HepG2 (cell line): Measurements from ENCODE around the gene TENM3. TPM values are rescaled to one million over a fixed set of nuclear protein-coding genes. Genes with fewer than 3 reads are reported as not detected.

Experiments used
- ATAC-seq: fragments of 200-7000 bp; cut with Tn5 transposase; 3 replicates; pipeline ENCODE4 v1.9.1; 2020; ENCODE audit warnings: mild to moderate bottlenecking, moderate library complexity
- BruUV-seq: library from RNA; stranded (reverse); fragments of 400-500 nt; replicated peaks from 2 replicates; lab custom pipeline; 2021; lab: Mats Ljungman, UMichigan
- CTCF ChIA-PET: fragments of 300-600 bp; formaldehyde crosslinking; extraction: SDS; loops from one replicate; lab custom pipeline; 2021; ENCODE audit warnings: low total read pairs, inconsistent platforms, low intra/inter-chr PET ratio; lab: Yijun Ruan, JAX
- POLR2A ChIA-PET: fragments of 350-600 bp; sonication (Branson Sonifier 250); formaldehyde crosslinking; loops from one replicate; lab custom pipeline; 2020; ENCODE audit warnings: antibody characterized with exemption, inconsistent platforms; lab: Yijun Ruan, JAX
- DNase-seq: peaks from one replicate; pipeline ENCODE4 v3.0.0-alpha.2; 2015; ENCODE audit warnings: low spot score
- FAIRE-seq: peaks from 3 replicates; lab custom pipeline; 2011; peaks lifted over from hg19 to GRCh38; lab: Jason Lieb, UNC
- H2AFZ ChIP-seq: one replicate; pipeline ENCODE4 v1.6.1; 2011; ENCODE audit warnings: low read length, inconsistent platforms
- H3K27ac ChIP-seq: fragments of 300-600 bp; 3 replicates; pipeline ENCODE4 v1.8.0; 2011; ENCODE audit warnings: mixed run types, mild to moderate bottlenecking, mixed read lengths, low read length, inconsistent platforms; ENCODE audit not compliant: insufficient read depth; ENCODE audit errors: extremely low read length
- H3K27me3 ChIP-seq, 2 experiments: fragments of 200-600 bp in 1 of 2; 2 replicates in 1 of 2; 3 replicates in 1 of 2; pipeline versions ENCODE4 v1.6.0 to v1.8.0; 2011; ENCODE audit warnings: low read length in 2 of 2, mild to moderate bottlenecking in 2 of 2, moderate library complexity in 2 of 2, inconsistent platforms in 1 of 2; ENCODE audit not compliant: insufficient read depth in 2 of 2, control insufficient read depth in 1 of 2
- H3K36me3 ChIP-seq, 2 experiments: fragments of 200-600 bp in 1 of 2; replicated peaks in 1 of 2; 2 replicates in 1 of 2; 3 replicates in 1 of 2; pipeline versions ENCODE4 v1.5.1 to v1.8.0; 2011; ENCODE audit warnings: low read length in 2 of 2, inconsistent platforms in 1 of 2; ENCODE audit not compliant: insufficient read depth in 2 of 2, control insufficient read depth in 1 of 2
- H3K4me1 ChIP-seq: 2 replicates; pipeline ENCODE4 v1.5.1; 2012; ENCODE audit warnings: low read length, inconsistent platforms; ENCODE audit not compliant: insufficient read depth
- H3K4me2 ChIP-seq: 2 replicates; pipeline ENCODE4 v1.6.0; 2011; ENCODE audit warnings: low read depth, low read length, inconsistent platforms
- H3K4me3 ChIP-seq, 3 experiments: fragments of 200-600 bp in 1 of 3; sonication (generic), shearing (Covaris generic) in 1 of 3; replicated peaks in 1 of 3; 2 replicates each; pipeline ENCODE4 v1.5.1; 2011 to 2016; ENCODE audit warnings: low read length in 3 of 3, inconsistent platforms in 2 of 3, low read depth in 2 of 3, mild to moderate bottlenecking in 2 of 3, control low read depth in 1 of 3, mixed read lengths in 1 of 3; ENCODE audit not compliant: insufficient read depth in 1 of 3
- H3K79me2 ChIP-seq: one replicate; pipeline ENCODE4 v1.6.1; 2011; ENCODE audit warnings: low read length, inconsistent platforms; ENCODE audit not compliant: insufficient read depth
- H3K9ac ChIP-seq: 2 replicates; pipeline ENCODE4 v1.6.0; 2011; ENCODE audit warnings: mild to moderate bottlenecking, low read depth, low read length, inconsistent platforms; ENCODE audit not compliant: insufficient read depth
- H3K9me3 ChIP-seq: 2 replicates; pipeline ENCODE4 v1.5.1; 2012; ENCODE audit warnings: mild to moderate bottlenecking, low read length
- H4K20me1 ChIP-seq: 2 replicates; pipeline ENCODE4 v1.6.0; 2011; ENCODE audit warnings: inconsistent platforms, mild to moderate bottlenecking, low read length, moderate library complexity; ENCODE audit not compliant: insufficient read depth
- FOSL1 ChIP-seq: sonication (generic); formaldehyde crosslinking; IDR thresholded peaks from 2 replicates; pipeline ENCODE4 v1.9.0; 2021; ENCODE audit warnings: missing genetic modification reagents, borderline replicate concordance
- HMG20B ChIP-seq: conservative IDR thresholded peaks from 2 replicates; pipeline ENCODE4 v1.6.1; 2016; ENCODE audit warnings: missing genetic modification reagents, missing compliant biosample characterization
- KAT7 ChIP-seq: IDR thresholded peaks from 2 replicates; pipeline ENCODE4 v1.6.1; 2018; ENCODE audit warnings: borderline replicate concordance, missing compliant biosample characterization
- MIXL1 ChIP-seq: IDR thresholded peaks from 2 replicates; pipeline ENCODE4 v1.6.1; 2016
- NCOA1 ChIP-seq: sonication (generic); formaldehyde crosslinking; IDR thresholded peaks from 2 replicates; pipeline ENCODE4 v1.9.0; 2021; ENCODE audit warnings: missing genetic modification reagents
- RELA ChIP-seq: sonication (generic); formaldehyde crosslinking; IDR thresholded peaks from 2 replicates; pipeline ENCODE4 v1.4.0; 2020; ENCODE audit warnings: missing genetic modification reagents
- SYNCRIP ChIP-seq: fragments of 200-400 bp; formaldehyde crosslinking; IDR thresholded peaks from 2 replicates; pipeline ENCODE4 v1.6.1; 2018; ENCODE audit warnings: mild to moderate bottlenecking, low read depth, low read length; ENCODE audit not compliant: insufficient read depth
- TBL1XR1 ChIP-seq: fragments of 150-350 bp; IDR thresholded peaks from 2 replicates; pipeline ENCODE4 v1.6.1; 2014; ENCODE audit warnings: borderline replicate concordance, low read length; ENCODE audit not compliant: partially characterized antibody
- ZNF12 ChIP-seq: sonication (generic); formaldehyde crosslinking; IDR thresholded peaks from 2 replicates; pipeline ENCODE4 v1.5.0; 2020; ENCODE audit warnings: missing genetic modification reagents
- ZNF33B ChIP-seq: sonication (generic); formaldehyde crosslinking; IDR thresholded peaks from 2 replicates; pipeline ENCODE4 v1.5.1; 2020; ENCODE audit warnings: mild to moderate bottlenecking, missing genetic modification reagents
- ZNF530 ChIP-seq: sonication (generic); formaldehyde crosslinking; IDR thresholded peaks from 2 replicates; pipeline ENCODE4 v1.5.0; 2020; ENCODE audit warnings: low read depth, mild to moderate bottlenecking, missing genetic modification reagents
- ZSCAN22 ChIP-seq: sonication (generic); formaldehyde crosslinking; IDR thresholded peaks from 2 replicates; pipeline ENCODE4 v1.4.0; 2020; ENCODE audit warnings: mild to moderate bottlenecking, missing genetic modification reagents
- WGBS: methylation state at CpG from one replicate; pipeline ENCODE4 v1.1.6; 2017; ENCODE audit warnings: low lambda C conversion rate; 5-methylcytosine and 5-hydroxymethylcytosine counted together
- in situ Hi-C: cut with HindIII; loops from 2 replicates; pipeline ENCODE4 v1.10.0; 2017; ENCODE audit warnings: low pct_unique_long_range_greater_than_20kb; ENCODE audit not compliant: extremely low pct_ligation_motif_present
- intact Hi-C: fragments of 100-400 bp; cut with micrococcal nuclease; formaldehyde crosslinking; loops from one replicate; pipeline ENCODE4 v1.10.0; 2022; ENCODE audit not compliant: unreplicated experiment
- polyA plus RNA-seq, 8 experiments: library from polyadenylated mRNA; depleted of rRNA in 3 of 8; stranded (reverse) in 7 of 8; unstranded in 1 of 8; fragments of >200 nt; fragmentation: Illumina TruSeq in 4 of 8; extraction: Trizol in 4 of 8; gene quantifications; 2 replicates each; pipeline versions ENCODE4 v1.2.1 to v1.2.3, GENCODE V29; 2011 to 2016; ENCODE audit warnings: low read depth in 4 of 8, missing spikeins in 1 of 8, mixed read lengths in 1 of 8; ENCODE audit not compliant: insufficient read depth in 1 of 8
- total RNA-seq, 5 experiments: library from RNA; depleted of rRNA; stranded (reverse); fragments of >200 nt; fragmentation: Illumina TruSeq; extraction: Trizol; gene quantifications; 2 replicates each; pipeline ENCODE4 v1.2.3, GENCODE V29; 2016; ENCODE audit warnings: low read depth in 1 of 5
- TF ChIP-seq, protein P1 (sequence below): sonication (generic); IDR thresholded peaks from 2 replicates; pipeline ENCODE4 v1.6.1; 2016; ENCODE audit warnings: low read depth, borderline replicate concordance
- TF ChIP-seq, protein P2 (sequence below): sonication (generic); formaldehyde crosslinking; IDR thresholded peaks from 2 replicates; pipeline ENCODE4 v1.5.1; 2020; ENCODE audit warnings: mild to moderate bottlenecking, missing genetic modification reagents, moderate library complexity
- TF ChIP-seq, protein P3 (sequence below): sonication (generic); formaldehyde crosslinking; IDR thresholded peaks from 2 replicates; pipeline ENCODE4 v1.4.0; 2020; ENCODE audit warnings: mild to moderate bottlenecking, missing genetic modification reagents, borderline replicate concordance
- TF ChIP-seq, protein P4 (sequence below): sonication (generic); formaldehyde crosslinking; IDR thresholded peaks from 2 replicates; pipeline ENCODE4 v1.8.0; 2022; ENCODE audit warnings: mild to moderate bottlenecking, missing genetic modification reagents, moderate library complexity

Gene TENM3
- total and polyA plus RNA-seq, 2 of the 13 experiments (the other 11 are each of a cell fraction or from before 2014, with no cell fraction given), result 0.04 TPM; not detected in 1

DNA sequence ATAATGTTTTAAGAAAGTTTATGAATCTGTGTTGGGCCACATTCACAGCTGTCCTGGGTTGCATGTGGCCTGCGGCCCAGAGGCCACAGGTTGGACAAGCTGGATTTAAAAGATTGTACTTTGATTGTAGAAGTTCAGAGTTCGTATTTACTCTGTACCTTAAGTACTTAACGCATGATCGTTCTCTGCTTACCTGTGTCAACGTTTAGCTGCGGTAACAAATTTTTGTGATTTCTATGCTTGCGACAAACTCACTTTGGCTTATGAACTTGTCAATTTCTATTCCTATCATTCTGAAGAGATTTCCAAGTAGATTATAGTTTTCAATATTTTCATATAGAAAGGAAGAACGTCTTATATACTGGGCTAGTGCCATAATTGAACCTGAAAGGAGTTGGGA lies 285.6 kb downstream of the TENM3 start:
- ChIA-PET POLR2A (no interaction called here), CTCF (no interaction called here)
- H3K4me2 ChIP-seq, result no peak overlapping the region
- DNase-seq, result no peak
- no peak overlapping the region for H3K4me3 ChIP-seq
- BruUV-seq, result no TSS peak
- no peaks in the 10 kb centered on the region for H4K20me1 ChIP-seq
- no peaks in the 10 kb centered on the region for H3K4me1 ChIP-seq
- no peaks in the 10 kb centered on the region for H3K36me3 ChIP-seq
- H3K27ac ChIP-seq, result no peak overlapping the region
- no peaks in the 10 kb centered on the region for H3K79me2 ChIP-seq
- TF ChIP-seq ZNF530 (CRISPR knock-in tag), result no peak
- peak; percentile 96 for TF ChIP-seq ZNF12 (CRISPR knock-in tag)
- no peak overlapping the region for H2AFZ ChIP-seq
- in situ Hi-C loops (no loop called here), intact Hi-C loops (no loop called here)
- H3K27me3 ChIP-seq, result no peaks in the 10 kb centered on the region
- H3K9me3 ChIP-seq, result no peaks in the 10 kb centered on the region
- WGBS, result 16% methylated on average over 8 of the region's 8 CpGs
- no peak for ATAC-seq
- FAIRE-seq, result no peak
- H3K9ac ChIP-seq, result no peak overlapping the region

GRCh38 chr4:182530451-182530850 lies 287.2 kb downstream of the TENM3 start:
- no peak overlapping the region for H3K4me3 ChIP-seq
- no TSS peak for BruUV-seq
- no peak for FAIRE-seq
- no peak overlapping the region for H3K9ac ChIP-seq
- intact Hi-C loops (no loop called here), in situ Hi-C loops (no loop called here)
- H4K20me1 ChIP-seq, result no peaks in the 10 kb centered on the region
- DNase-seq, result no peak
- H3K79me2 ChIP-seq, result no peaks in the 10 kb centered on the region
- H3K27me3 ChIP-seq, result no peaks in the 10 kb centered on the region
- no peak overlapping the region for H2AFZ ChIP-seq
- 17% methylated on average over 8 of the region's 8 CpGs for WGBS
- no peak for ATAC-seq
- H3K4me2 ChIP-seq, result no peak overlapping the region
- no peaks in the 10 kb centered on the region for H3K36me3 ChIP-seq
- no peaks in the 10 kb centered on the region for H3K4me1 ChIP-seq
- ChIA-PET CTCF (no interaction called here), POLR2A (no interaction called here)
- H3K9me3 ChIP-seq, result no peaks in the 10 kb centered on the region
- no peak overlapping the region for H3K27ac ChIP-seq
- TF ChIP-seq ZNF33B (CRISPR knock-in tag) (no peak), KAT7 (CRISPR knock-in tag) (no peak), TBL1XR1 (no peak), RELA (no peak), SYNCRIP (no peak), ZSCAN22 (no peak), NCOA1 (no peak), MIXL1 (CRISPR knock-in tag) (no peak), HMG20B (CRISPR knock-in tag) (no peak), FOSL1 (CRISPR knock-in tag) (no peak)
- TF ChIP-seq, protein P1, sequence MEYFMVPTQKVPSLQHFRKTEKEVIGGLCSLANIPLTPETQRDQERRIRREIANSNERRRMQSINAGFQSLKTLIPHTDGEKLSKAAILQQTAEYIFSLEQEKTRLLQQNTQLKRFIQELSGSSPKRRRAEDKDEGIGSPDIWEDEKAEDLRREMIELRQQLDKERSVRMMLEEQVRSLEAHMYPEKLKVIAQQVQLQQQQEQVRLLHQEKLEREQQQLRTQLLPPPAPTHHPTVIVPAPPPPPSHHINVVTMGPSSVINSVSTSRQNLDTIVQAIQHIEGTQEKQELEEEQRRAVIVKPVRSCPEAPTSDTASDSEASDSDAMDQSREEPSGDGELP, result no peak
- TF ChIP-seq, protein P2, sequence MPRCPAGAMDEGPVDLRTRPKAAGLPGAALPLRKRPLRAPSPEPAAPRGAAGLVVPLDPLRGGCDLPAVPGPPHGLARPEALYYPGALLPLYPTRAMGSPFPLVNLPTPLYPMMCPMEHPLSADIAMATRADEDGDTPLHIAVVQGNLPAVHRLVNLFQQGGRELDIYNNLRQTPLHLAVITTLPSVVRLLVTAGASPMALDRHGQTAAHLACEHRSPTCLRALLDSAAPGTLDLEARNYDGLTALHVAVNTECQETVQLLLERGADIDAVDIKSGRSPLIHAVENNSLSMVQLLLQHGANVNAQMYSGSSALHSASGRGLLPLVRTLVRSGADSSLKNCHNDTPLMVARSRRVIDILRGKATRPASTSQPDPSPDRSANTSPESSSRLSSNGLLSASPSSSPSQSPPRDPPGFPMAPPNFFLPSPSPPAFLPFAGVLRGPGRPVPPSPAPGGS, result no peak
- TF ChIP-seq, protein P3, sequence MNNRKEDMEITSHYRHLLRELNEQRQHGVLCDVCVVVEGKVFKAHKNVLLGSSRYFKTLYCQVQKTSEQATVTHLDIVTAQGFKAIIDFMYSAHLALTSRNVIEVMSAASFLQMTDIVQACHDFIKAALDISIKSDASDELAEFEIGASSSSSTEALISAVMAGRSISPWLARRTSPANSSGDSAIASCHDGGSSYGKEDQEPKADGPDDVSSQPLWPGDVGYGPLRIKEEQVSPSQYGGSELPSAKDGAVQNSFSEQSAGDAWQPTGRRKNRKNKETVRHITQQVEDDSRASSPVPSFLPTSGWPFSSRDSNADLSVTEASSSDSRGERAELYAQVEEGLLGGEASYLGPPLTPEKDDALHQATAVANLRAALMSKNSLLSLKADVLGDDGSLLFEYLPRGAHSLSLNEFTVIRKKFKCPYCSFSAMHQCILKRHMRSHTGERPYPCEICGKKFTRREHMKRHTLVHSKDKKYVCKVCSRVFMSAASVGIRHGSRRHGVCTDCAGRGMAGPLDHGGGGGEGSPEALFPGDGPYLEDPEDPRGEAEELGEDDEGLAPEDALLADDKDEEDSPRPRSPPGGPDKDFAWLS (CRISPR knock-in tag), result no peak
- TF ChIP-seq, protein P4, sequence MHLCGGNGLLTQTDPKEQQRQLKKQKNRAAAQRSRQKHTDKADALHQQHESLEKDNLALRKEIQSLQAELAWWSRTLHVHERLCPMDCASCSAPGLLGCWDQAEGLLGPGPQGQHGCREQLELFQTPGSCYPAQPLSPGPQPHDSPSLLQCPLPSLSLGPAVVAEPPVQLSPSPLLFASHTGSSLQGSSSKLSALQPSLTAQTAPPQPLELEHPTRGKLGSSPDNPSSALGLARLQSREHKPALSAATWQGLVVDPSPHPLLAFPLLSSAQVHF, result no peak
